Testis (tissue), 2 donors: ENCODE data around the gene SLC27A6.

Source experiments
- CTCF ChIP-seq, 3 experiments: fragments of 450-650 bp in 2 of 3; fragments of 200-600 bp in 1 of 3; sonication (generic) in 1 of 3; IDR thresholded peaks; one replicate each; pipeline ENCODE4 v1.5.1; 2016 to 2019; ENCODE audit warnings: antibody characterized with exemption in 3 of 3, mild to moderate bottlenecking in 2 of 3, moderate library complexity in 1 of 3
- POLR2A ChIP-seq: fragments of 450-650 bp; IDR thresholded peaks from one replicate; pipeline ENCODE4 v1.6.1; 2017; ENCODE audit warnings: antibody characterized with exemption, mild to moderate bottlenecking, moderate library complexity

DNA sequence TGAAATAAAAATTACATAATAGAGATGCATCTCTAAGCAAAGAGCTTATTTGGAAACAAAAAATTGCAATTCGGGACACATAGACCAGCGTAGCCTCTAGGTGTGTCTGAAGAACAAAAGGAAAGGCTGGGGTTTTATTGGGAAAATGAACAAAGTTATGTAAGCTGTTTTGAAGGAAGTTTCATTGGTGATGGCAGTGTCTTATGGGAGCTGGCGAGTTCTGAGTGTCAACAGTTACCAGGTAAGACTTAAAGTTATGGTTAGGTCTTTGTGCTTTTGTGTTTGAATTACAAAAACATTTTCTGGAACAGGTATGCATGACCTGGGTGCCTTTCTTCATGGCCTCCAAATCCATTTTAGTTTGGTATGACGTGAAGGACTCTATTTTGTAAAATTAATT is 48.9 kb downstream of the SLC27A6 start:
- no peak for TF ChIP-seq CTCF (IDR thresholded peaks at IDR 0.05)
- no peak for TF ChIP-seq POLR2A
